ENCODE measurements around the gene ASTN2. TPM values are rescaled to one million over a fixed set of nuclear protein-coding genes. Genes with fewer than 3 reads are reported as not detected.
A peak's percentile ranks its signal among the peaks of the same experiment; 100 is the strongest.

The ASTN2 gene
- total RNA-seq, 2 donors from 2014 or later: 113 to 153 TPM

- no peak overlapping the region for H3K4me3 ChIP-seq
- H3K36me3 ChIP-seq: no peaks in the 10 kb centered on the region
- DNase-seq (ENCODE audit: low spot score): no peak
- intact Hi-C loops (cut with DNase I): no loop called here
- H3K9me3 ChIP-seq: no peaks in the 10 kb centered on the region
- H3K27me3 ChIP-seq (replicated peaks; ENCODE audit: insufficient read depth): no peaks in the 10 kb centered on the region
- WGBS: 36% methylated on average over 3 of the region's 3 CpGs
- TF ChIP-seq POLR2AphosphoS5 (IDR thresholded peaks at IDR 0.05) (no peak), CTCF (IDR thresholded peaks at IDR 0.05) (no peak), POLR2A (IDR thresholded peaks at IDR 0.05) (no peak)
- no peak overlapping the region for H3K27ac ChIP-seq
- no peaks in the 10 kb centered on the region for H3K4me1 ChIP-seq (replicated peaks)
These were observed 316.5 kb downstream of the ASTN2 start for GRCh38 chr9:117098331-117098730.

GRCh38 chr9:117097761-117098160, 317.1 kb downstream of the ASTN2 start:
- no peak for TF ChIP-seq CTCF (IDR thresholded peaks at IDR 0.05)
- TF ChIP-seq POLR2A (IDR thresholded peaks at IDR 0.05): no peak
- TF ChIP-seq POLR2AphosphoS5 (IDR thresholded peaks at IDR 0.05): no peak
- Histone ChIP-seq H3K27ac (no peak overlapping the region), H3K4me3 (no peak overlapping the region), H3K36me3 (no peaks in the 10 kb centered on the region), H3K4me1 (replicated peaks) (no peaks in the 10 kb centered on the region), H3K27me3 (replicated peaks; ENCODE audit: insufficient read depth) (no peaks in the 10 kb centered on the region), H3K9me3 (no peaks in the 10 kb centered on the region)
- intact Hi-C loops (cut with DNase I): no loop called here
- no peak for DNase-seq (ENCODE audit: low spot score)
- WGBS: 57% methylated on average over 3 of the region's 3 CpGs

- no peaks in the 10 kb centered on the region for H3K9me3 ChIP-seq
- TF ChIP-seq CTCF (IDR thresholded peaks at IDR 0.05): no peak
- TF ChIP-seq POLR2A (IDR thresholded peaks at IDR 0.05): no peak
- TF ChIP-seq POLR2AphosphoS5 (IDR thresholded peaks at IDR 0.05): no peak
- H3K36me3 ChIP-seq: no peaks in the 10 kb centered on the region
- no peaks in the 10 kb centered on the region for H3K27me3 ChIP-seq (replicated peaks; ENCODE audit: insufficient read depth)
- intact Hi-C loops (cut with DNase I): no loop called here
- 100% methylated on average over 1 of the region's 1 CpG for WGBS
- no peak overlapping the region for H3K27ac ChIP-seq
- no peak for DNase-seq (ENCODE audit: low spot score)
- no peaks in the 10 kb centered on the region for H3K4me1 ChIP-seq (replicated peaks)
- no peak overlapping the region for H3K4me3 ChIP-seq
These were observed 318.7 kb downstream of the ASTN2 start for GRCh38 chr9:117096138-117096537.

- 66% methylated on average over 2 of the region's 2 CpGs for WGBS
- no peak for TF ChIP-seq CTCF (IDR thresholded peaks at IDR 0.05)
- TF ChIP-seq POLR2AphosphoS5 (IDR thresholded peaks at IDR 0.05): no peak
- no peak for TF ChIP-seq POLR2A (IDR thresholded peaks at IDR 0.05)
These were observed 319.8 kb downstream of the ASTN2 start for GRCh38 chr9:117095081-117095480.

GRCh38 chr9:117093891-117094844, 320.7 kb downstream of the ASTN2 start:
- Histone ChIP-seq H3K4me1 (replicated peaks) (no peaks in the 10 kb centered on the region), H3K27ac (no peak overlapping the region), H3K27me3 (replicated peaks; ENCODE audit: insufficient read depth) (no peaks in the 10 kb centered on the region), H3K4me3 (no peak overlapping the region), H3K36me3 (no peaks in the 10 kb centered on the region), H3K9me3 (no peaks in the 10 kb centered on the region)
- TF ChIP-seq POLR2AphosphoS5 (IDR thresholded peaks at IDR 0.05) (peak; percentile 16), POLR2A (IDR thresholded peaks at IDR 0.05) (no peak)
- intact Hi-C loops (cut with DNase I): no loop called here
- 55% methylated on average over 4 of the region's 4 CpGs for WGBS
- no peak for DNase-seq (ENCODE audit: low spot score)

More at GRCh38 chr9:117095081-117095480, 319.8 kb downstream of the ASTN2 start:
- no peaks in the 10 kb centered on the region for H3K4me1 ChIP-seq (replicated peaks)
- H3K27ac ChIP-seq: no peak overlapping the region
- H3K36me3 ChIP-seq: no peaks in the 10 kb centered on the region
- H3K9me3 ChIP-seq: no peaks in the 10 kb centered on the region
- intact Hi-C loops (cut with DNase I): no loop called here
- no peak for DNase-seq (ENCODE audit: low spot score)
- H3K4me3 ChIP-seq: no peak overlapping the region
- H3K27me3 ChIP-seq (replicated peaks; ENCODE audit: insufficient read depth): no peaks in the 10 kb centered on the region

Measured in prostate gland (tissue), 2 donors.